NCI-H748 (cell line): ENCODE results near the gene PDX1.
A peak's percentile ranks its signal among the peaks of the same experiment; 100 is the strongest.
"Not testable (repeated sequence)": the region's sequence is repeated elsewhere in the genome, so short reads cannot be mapped to it uniquely, and the experiment has no call there.

Experiments used
- DNase-seq: peaks from one replicate; lab custom pipeline; 2025; ENCODE audit not compliant: unreplicated experiment; lab: John Stamatoyannopoulos, UW

Gene PDX1

GRCh38 chr13:27954406-27954851 is 34.6 kb downstream of the PDX1 start:
- no peak for DNase-seq

- no peak for DNase-seq
These were observed 35.3 kb downstream of the PDX1 start for GRCh38 chr13:27955014-27955591.

- no peak for DNase-seq
These were observed 36.9 kb downstream of the PDX1 start for GRCh38 chr13:27956576-27957300.

GRCh38 chr13:27959976-27960361 is 40.2 kb downstream of the PDX1 start:
- no peak for DNase-seq

GRCh38 chr13:27960362-27961226 is 40.8 kb downstream of the PDX1 start:
- peak; percentile 93 for DNase-seq

- DNase-seq, result peak; percentile 52
These were observed 41.7 kb downstream of the PDX1 start for GRCh38 chr13:27961227-27962085.

GRCh38 chr13:27962128-27962841 is 42.5 kb downstream of the PDX1 start:
- no peak for DNase-seq

- DNase-seq, result no peak
These were observed 43.2 kb downstream of the PDX1 start for GRCh38 chr13:27962982-27963381.

GRCh38 chr13:27963491-27963890 is 43.7 kb downstream of the PDX1 start:
- no peak for DNase-seq

GRCh38 chr13:27964206-27964605 is 44.4 kb downstream of the PDX1 start:
- not testable (repeated sequence) for DNase-seq

- no peak for DNase-seq
These were observed 45.0 kb downstream of the PDX1 start for GRCh38 chr13:27964741-27965323.

GRCh38 chr13:27965343-27965739 is 45.5 kb downstream of the PDX1 start:
- no peak for DNase-seq

- peak; percentile 80 for DNase-seq
These were observed 46.2 kb downstream of the PDX1 start for GRCh38 chr13:27965740-27966640.

- no peak for DNase-seq
These were observed 46.9 kb downstream of the PDX1 start for GRCh38 chr13:27966641-27967202.

- DNase-seq, result no peak
These were observed 47.5 kb downstream of the PDX1 start for GRCh38 chr13:27967203-27967735.

GRCh38 chr13:27967736-27968315 is 48.0 kb downstream of the PDX1 start:
- peak; percentile 74 for DNase-seq

GRCh38 chr13:27968316-27969081 is 48.7 kb downstream of the PDX1 start:
- peak; percentile 89 for DNase-seq
